Activated gamma-delta T cell treated with anti-CD3 and anti-CD28 coated beads, Interleukin-2, amount 50 U/mL, for 16 hours (primary cell): ENCODE measurements around the gene WDR46.

Source experiments
- DNase-seq: peaks from one replicate; pipeline ENCODE4 v3.0.0-alpha.2; 2020; ENCODE audit warnings: low read depth

WDR46 gene

GRCh38 chr6:33288921-33289783 lies at the start of gene WDR46, which contains the start of gene PFDN6:
TSS of gene WDR46 (minus strand) at chr6:33289239. CDS start at chr6:33289170, 69 bp downstream.
TSS of gene PFDN6 (plus strand) at chr6:33289601. CDS start at chr6:33289857, 256 bp downstream.
- DNase-seq, result peak; percentile 78

GRCh38 chr6:33336495-33336894 lies 47.5 kb upstream of the WDR46 start:
- no peak for DNase-seq

GRCh38 chr6:33335916-33336315 lies 46.9 kb upstream of the WDR46 start:
- DNase-seq, result no peak

- DNase-seq, result no peak
These were observed 44.6 kb upstream of the WDR46 start for GRCh38 chr6:33333666-33334065.

- DNase-seq, result no peak
These were observed 41.7 kb upstream of the WDR46 start for GRCh38 chr6:33330736-33331135.

GRCh38 chr6:33329058-33329457 lies 40.0 kb upstream of the WDR46 start:
- no peak for DNase-seq

GRCh38 chr6:33324125-33324524 lies 35.1 kb upstream of the WDR46 start:
- DNase-seq, result no peak

GRCh38 chr6:33323623-33323948 lies 34.5 kb upstream of the WDR46 start:
- DNase-seq, result no peak

GRCh38 chr6:33321227-33321626 lies 32.2 kb upstream of the WDR46 start:
- DNase-seq, result no peak

- DNase-seq, result no peak
These were observed 31.5 kb upstream of the WDR46 start for GRCh38 chr6:33320315-33321181.

GRCh38 chr6:33319939-33320314 lies 30.9 kb upstream of the WDR46 start:
- no peak for DNase-seq

GRCh38 chr6:33318426-33319073 lies 29.5 kb upstream of the WDR46 start:
- no peak for DNase-seq

GRCh38 chr6:33317669-33318425 lies 28.8 kb upstream of the WDR46 start, which contains the start of gene ZBTB22:
TSS of gene ZBTB22 (minus strand) at chr6:33317744. CDS start at chr6:33316916, 828 bp downstream.
- peak; percentile 92 for DNase-seq

GRCh38 chr6:33317419-33317668 lies 28.3 kb upstream of the WDR46 start:
- DNase-seq, result no peak

- no peak for DNase-seq
These were observed 27.8 kb upstream of the WDR46 start for GRCh38 chr6:33316603-33317418.

- DNase-seq, result no peak
These were observed 27.0 kb upstream of the WDR46 start for GRCh38 chr6:33315793-33316602.

- no peak for DNase-seq
These were observed 26.1 kb upstream of the WDR46 start for GRCh38 chr6:33314943-33315792.

- DNase-seq, result peak; percentile 56
These were observed 25.5 kb upstream of the WDR46 start for GRCh38 chr6:33314515-33314942.
